WTC11 (cell line): ENCODE data around the gene MEOX2. TPM values are rescaled to one million over a fixed set of nuclear protein-coding genes. Genes with fewer than 3 reads are reported as not detected.

ENCODE experiments used
- ATAC-seq: fragments of 200-7000 bp; cut with Tn5 transposase; 2 replicates; pipeline ENCODE4 v1.10.0; 2021; ENCODE audit warnings: mild to moderate bottlenecking, moderate library complexity
- CTCF ChIA-PET: fragments of 300-600 bp; sonication (Branson Sonifier 250); formaldehyde crosslinking; loops from one replicate; lab custom pipeline; 2021; ENCODE audit warnings: antibody characterized with exemption; lab: Charles Lee
- POLR2A ChIA-PET: fragments of 350-600 bp; sonication (Branson Sonifier 250); formaldehyde crosslinking; loops from one replicate; lab custom pipeline; 2021; ENCODE audit warnings: antibody characterized with exemption; lab: Charles Lee
- DNase-seq: peaks from one replicate; pipeline ENCODE4 v3.0.0; 2021; ENCODE audit warnings: low spot score
- H3K27ac Mint-ChIP-seq: 2 replicates; pipeline ENCODE4 v1.8.0; 2021; ENCODE audit warnings: mixed read lengths
- H3K27me3 Mint-ChIP-seq: 2 replicates; pipeline ENCODE4 v1.8.0; 2021; ENCODE audit warnings: low read depth, mild to moderate bottlenecking, moderate library complexity, mixed read lengths
- H3K36me3 Mint-ChIP-seq: 2 replicates; pipeline ENCODE4 v1.8.0; 2021; ENCODE audit warnings: mixed read lengths
- H3K4me1 Mint-ChIP-seq: 2 replicates; pipeline ENCODE4 v1.8.0; 2022; ENCODE audit warnings: mixed read lengths
- H3K4me3 Mint-ChIP-seq: 2 replicates; pipeline ENCODE4 v1.8.0; 2021; ENCODE audit warnings: mild to moderate bottlenecking, moderate library complexity, mixed read lengths
- H3K9me3 Mint-ChIP-seq: 2 replicates; pipeline ENCODE4 v1.8.0; 2021; ENCODE audit warnings: mixed read lengths
- CBFB ChIP-seq: sonication (generic); formaldehyde crosslinking; IDR thresholded peaks from 2 replicates; pipeline ENCODE4 v1.8.1; 2022; ENCODE audit warnings: mild to moderate bottlenecking, low read depth, missing genetic modification reagents
- CREB1 ChIP-seq: sonication (generic); formaldehyde crosslinking; IDR thresholded peaks from 2 replicates; pipeline ENCODE4 v1.8.0; 2023; ENCODE audit warnings: mild to moderate bottlenecking, missing genetic modification reagents
- ETV6 ChIP-seq: sonication (generic); formaldehyde crosslinking; IDR thresholded peaks from 2 replicates; pipeline ENCODE4 v1.8.1; 2022; ENCODE audit warnings: mild to moderate bottlenecking, missing genetic modification reagents
- FOXJ3 ChIP-seq: sonication (generic); formaldehyde crosslinking; IDR thresholded peaks from 2 replicates; pipeline ENCODE4 v1.9.0; 2021; ENCODE audit warnings: missing genetic modification reagents, mild to moderate bottlenecking, borderline replicate concordance
- IRF2 ChIP-seq: sonication (generic); formaldehyde crosslinking; IDR thresholded peaks from 2 replicates; pipeline ENCODE4 v1.8.0; 2022; ENCODE audit warnings: low read depth, missing genetic modification reagents, borderline replicate concordance
- NR2C2 ChIP-seq: sonication (generic); formaldehyde crosslinking; IDR thresholded peaks from 2 replicates; pipeline ENCODE4 v1.8.0; 2022; ENCODE audit warnings: mild to moderate bottlenecking, missing genetic modification reagents
- TEAD1 ChIP-seq: sonication (generic); formaldehyde crosslinking; IDR thresholded peaks from 2 replicates; pipeline ENCODE4 v1.8.0; 2022; ENCODE audit warnings: mild to moderate bottlenecking, missing genetic modification reagents
- ZNF423 ChIP-seq: fragments of 250-450 bp; sonication (Bioruptor Pico); IDR thresholded peaks from 2 replicates; pipeline ENCODE4 v2.1.2; 2022; ENCODE audit warnings: mild to moderate bottlenecking, moderate library complexity
- ZNF671 ChIP-seq: fragments of 250-450 bp; sonication (Bioruptor Pico); IDR thresholded peaks from 2 replicates; pipeline ENCODE4 v1.8.0; 2021; ENCODE audit warnings: mild to moderate bottlenecking
- total RNA-seq: library from RNA; stranded (reverse); gene quantifications from 3 replicates; pipeline ENCODE4 v1.2.3, GENCODE V29; 2021
- TF ChIP-seq, protein P1 (sequence below): sonication (generic); formaldehyde crosslinking; IDR thresholded peaks from 2 replicates; pipeline ENCODE4 v1.8.0; 2023; ENCODE audit warnings: missing genetic modification reagents
- TF ChIP-seq, protein P2 (sequence below): sonication (generic); formaldehyde crosslinking; IDR thresholded peaks from 2 replicates; pipeline ENCODE4 v1.8.1; 2022; ENCODE audit warnings: mild to moderate bottlenecking, moderate library complexity, missing genetic modification reagents
- TF ChIP-seq, protein P3 (sequence below): sonication (generic); formaldehyde crosslinking; IDR thresholded peaks from 2 replicates; pipeline ENCODE4 v1.8.0; 2023; ENCODE audit warnings: missing genetic modification reagents, mild to moderate bottlenecking, borderline replicate concordance
- TF ChIP-seq, protein P4 (sequence below): fragments of 200-600 bp; IDR thresholded peaks from 2 replicates; pipeline ENCODE4 v1.8.0; 2022; ENCODE audit warnings: antibody characterized with exemption
- TF ChIP-seq, protein P5 (sequence below): fragments of 250-450 bp; sonication (Bioruptor Pico); conservative IDR thresholded peaks from 2 replicates; pipeline ENCODE4 v1.9.0; 2021; ENCODE audit warnings: mild to moderate bottlenecking
- TF ChIP-seq, protein P6 (sequence below): sonication (generic); formaldehyde crosslinking; IDR thresholded peaks from 2 replicates; pipeline ENCODE4 v1.8.1; 2023; ENCODE audit warnings: mild to moderate bottlenecking, moderate library complexity, missing genetic modification reagents

The MEOX2 gene
- total RNA-seq, 1 experiment from 2014 or later, result 0.07 TPM

DNA sequence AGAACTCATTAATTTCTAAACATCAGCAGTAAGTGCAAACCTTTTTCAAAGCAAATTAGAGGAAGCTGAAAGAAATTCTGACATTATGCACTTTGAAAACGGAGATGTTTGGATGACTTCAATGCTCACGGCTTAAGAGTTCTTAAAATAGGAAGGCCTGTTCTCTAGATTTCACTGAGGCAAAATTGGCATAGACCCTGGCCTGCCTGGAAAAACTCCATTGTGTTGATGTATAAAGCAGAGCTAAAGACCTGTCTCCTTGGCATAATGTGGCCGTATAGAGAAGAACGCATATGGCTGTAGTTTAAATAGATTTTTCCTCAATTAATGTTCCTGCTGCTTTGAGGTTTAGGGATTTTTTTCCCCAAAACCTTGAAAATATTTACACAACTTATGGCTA lies 100.2 kb downstream of the MEOX2 start:
- no peak for DNase-seq
- Mint-ChIP-seq H3K27me3 (no peaks in the 10 kb centered on the region; the same call in 1 of the 2 replicates), H3K27ac (no peak overlapping the region)

DNA sequence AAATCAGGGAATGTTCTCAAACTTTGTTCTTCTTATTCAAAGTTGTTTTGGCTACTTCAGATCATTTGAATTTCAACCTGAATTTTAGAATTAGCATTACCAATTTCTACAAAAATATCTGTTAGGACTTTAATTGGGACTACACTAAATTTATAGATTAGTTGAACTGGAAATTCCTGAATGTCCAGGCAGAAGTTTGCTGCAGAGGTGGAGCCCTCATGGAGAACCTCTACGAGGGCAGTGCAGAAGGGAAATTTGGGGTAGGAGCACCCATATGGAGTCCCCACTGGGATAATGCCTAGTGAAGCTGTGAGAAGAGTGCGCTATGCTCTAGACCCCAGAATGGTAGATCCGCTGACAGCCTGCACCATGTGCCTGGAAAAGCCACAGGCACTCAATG lies 101.9 kb downstream of the MEOX2 start:
- Mint-ChIP-seq H3K4me1 (no peaks in the 10 kb centered on the region), H3K36me3 (peaks cover 30% of the 10 kb centered on the region), H3K27ac (no peak overlapping the region), H3K9me3 (peaks cover 40% of the 10 kb centered on the region), H3K27me3 (no peaks in the 10 kb centered on the region; the same call in 1 of the 2 replicates), H3K4me3 (no peak overlapping the region)
- ATAC-seq, result no peak
- POLR2A ChIA-PET, result no interaction called here
- CTCF ChIA-PET, result no interaction called here
- TF ChIP-seq NR2C2 (CRISPR knock-in tag), result no peak
- TF ChIP-seq ZNF671 (CRISPR knock-in tag), result no peak
- no peak for TF ChIP-seq ETV6 (CRISPR knock-in tag)
- no peak for TF ChIP-seq CBFB (CRISPR knock-in tag)
- TF ChIP-seq, protein P1, sequence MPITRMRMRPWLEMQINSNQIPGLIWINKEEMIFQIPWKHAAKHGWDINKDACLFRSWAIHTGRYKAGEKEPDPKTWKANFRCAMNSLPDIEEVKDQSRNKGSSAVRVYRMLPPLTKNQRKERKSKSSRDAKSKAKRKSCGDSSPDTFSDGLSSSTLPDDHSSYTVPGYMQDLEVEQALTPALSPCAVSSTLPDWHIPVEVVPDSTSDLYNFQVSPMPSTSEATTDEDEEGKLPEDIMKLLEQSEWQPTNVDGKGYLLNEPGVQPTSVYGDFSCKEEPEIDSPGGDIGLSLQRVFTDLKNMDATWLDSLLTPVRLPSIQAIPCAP (CRISPR knock-in tag), result no peak
- TF ChIP-seq IRF2 (CRISPR knock-in tag), result no peak
- TF ChIP-seq, protein P2, sequence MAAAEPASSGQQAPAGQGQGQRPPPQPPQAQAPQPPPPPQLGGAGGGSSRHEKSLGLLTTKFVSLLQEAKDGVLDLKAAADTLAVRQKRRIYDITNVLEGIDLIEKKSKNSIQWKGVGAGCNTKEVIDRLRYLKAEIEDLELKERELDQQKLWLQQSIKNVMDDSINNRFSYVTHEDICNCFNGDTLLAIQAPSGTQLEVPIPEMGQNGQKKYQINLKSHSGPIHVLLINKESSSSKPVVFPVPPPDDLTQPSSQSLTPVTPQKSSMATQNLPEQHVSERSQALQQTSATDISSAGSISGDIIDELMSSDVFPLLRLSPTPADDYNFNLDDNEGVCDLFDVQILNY (CRISPR knock-in tag), result no peak
- TF ChIP-seq, protein P3, sequence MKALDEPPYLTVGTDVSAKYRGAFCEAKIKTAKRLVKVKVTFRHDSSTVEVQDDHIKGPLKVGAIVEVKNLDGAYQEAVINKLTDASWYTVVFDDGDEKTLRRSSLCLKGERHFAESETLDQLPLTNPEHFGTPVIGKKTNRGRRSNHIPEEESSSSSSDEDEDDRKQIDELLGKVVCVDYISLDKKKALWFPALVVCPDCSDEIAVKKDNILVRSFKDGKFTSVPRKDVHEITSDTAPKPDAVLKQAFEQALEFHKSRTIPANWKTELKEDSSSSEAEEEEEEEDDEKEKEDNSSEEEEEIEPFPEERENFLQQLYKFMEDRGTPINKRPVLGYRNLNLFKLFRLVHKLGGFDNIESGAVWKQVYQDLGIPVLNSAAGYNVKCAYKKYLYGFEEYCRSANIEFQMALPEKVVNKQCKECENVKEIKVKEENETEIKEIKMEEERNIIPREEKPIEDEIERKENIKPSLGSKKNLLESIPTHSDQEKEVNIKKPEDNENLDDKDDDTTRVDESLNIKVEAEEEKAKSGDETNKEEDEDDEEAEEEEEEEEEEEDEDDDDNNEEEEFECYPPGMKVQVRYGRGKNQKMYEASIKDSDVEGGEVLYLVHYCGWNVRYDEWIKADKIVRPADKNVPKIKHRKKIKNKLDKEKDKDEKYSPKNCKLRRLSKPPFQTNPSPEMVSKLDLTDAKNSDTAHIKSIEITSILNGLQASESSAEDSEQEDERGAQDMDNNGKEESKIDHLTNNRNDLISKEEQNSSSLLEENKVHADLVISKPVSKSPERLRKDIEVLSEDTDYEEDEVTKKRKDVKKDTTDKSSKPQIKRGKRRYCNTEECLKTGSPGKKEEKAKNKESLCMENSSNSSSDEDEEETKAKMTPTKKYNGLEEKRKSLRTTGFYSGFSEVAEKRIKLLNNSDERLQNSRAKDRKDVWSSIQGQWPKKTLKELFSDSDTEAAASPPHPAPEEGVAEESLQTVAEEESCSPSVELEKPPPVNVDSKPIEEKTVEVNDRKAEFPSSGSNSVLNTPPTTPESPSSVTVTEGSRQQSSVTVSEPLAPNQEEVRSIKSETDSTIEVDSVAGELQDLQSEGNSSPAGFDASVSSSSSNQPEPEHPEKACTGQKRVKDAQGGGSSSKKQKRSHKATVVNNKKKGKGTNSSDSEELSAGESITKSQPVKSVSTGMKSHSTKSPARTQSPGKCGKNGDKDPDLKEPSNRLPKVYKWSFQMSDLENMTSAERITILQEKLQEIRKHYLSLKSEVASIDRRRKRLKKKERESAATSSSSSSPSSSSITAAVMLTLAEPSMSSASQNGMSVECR (CRISPR knock-in tag), result no peak
- TF ChIP-seq ZNF423 (CRISPR knock-in tag), result no peak
- DNase-seq, result no peak

More for the DNA sequence above, 100.2 kb downstream of the MEOX2 start:
- peaks cover 30% of the 10 kb centered on the region for H3K36me3 Mint-ChIP-seq
- peaks cover 40% of the 10 kb centered on the region for H3K9me3 Mint-ChIP-seq
- ChIA-PET CTCF (no interaction called here), POLR2A (no interaction called here)
- no peaks in the 10 kb centered on the region for H3K4me1 Mint-ChIP-seq
- ATAC-seq, result no peak
- H3K4me3 Mint-ChIP-seq, result no peak overlapping the region
- no peak for TF ChIP-seq TEAD1
- TF ChIP-seq FOXJ3 (CRISPR knock-in tag), result no peak
- TF ChIP-seq, all 79 proteins: peak for 0

DNA sequence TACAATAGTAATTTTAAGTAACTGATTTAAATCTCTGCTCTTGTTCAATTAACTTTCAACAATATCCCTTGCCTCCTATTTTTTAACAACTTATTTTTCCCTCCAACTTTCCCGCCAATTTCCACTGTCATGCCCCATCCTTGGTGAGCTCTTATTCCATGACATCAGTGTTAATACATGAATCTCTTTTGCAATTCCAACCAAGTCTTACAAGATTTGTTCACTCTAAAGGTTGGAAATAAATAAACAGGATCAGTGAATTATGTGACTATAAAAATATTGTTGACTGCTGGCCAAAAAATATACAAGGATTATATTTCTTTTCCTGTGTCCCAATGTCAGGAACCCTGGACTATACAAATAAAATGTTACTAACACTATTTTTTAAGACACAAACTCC lies 103.7 kb downstream of the MEOX2 start:
- ChIA-PET POLR2A (no interaction called here), CTCF (no interaction called here)
- H3K27ac Mint-ChIP-seq, result no peak overlapping the region
- TF ChIP-seq, protein P4, sequence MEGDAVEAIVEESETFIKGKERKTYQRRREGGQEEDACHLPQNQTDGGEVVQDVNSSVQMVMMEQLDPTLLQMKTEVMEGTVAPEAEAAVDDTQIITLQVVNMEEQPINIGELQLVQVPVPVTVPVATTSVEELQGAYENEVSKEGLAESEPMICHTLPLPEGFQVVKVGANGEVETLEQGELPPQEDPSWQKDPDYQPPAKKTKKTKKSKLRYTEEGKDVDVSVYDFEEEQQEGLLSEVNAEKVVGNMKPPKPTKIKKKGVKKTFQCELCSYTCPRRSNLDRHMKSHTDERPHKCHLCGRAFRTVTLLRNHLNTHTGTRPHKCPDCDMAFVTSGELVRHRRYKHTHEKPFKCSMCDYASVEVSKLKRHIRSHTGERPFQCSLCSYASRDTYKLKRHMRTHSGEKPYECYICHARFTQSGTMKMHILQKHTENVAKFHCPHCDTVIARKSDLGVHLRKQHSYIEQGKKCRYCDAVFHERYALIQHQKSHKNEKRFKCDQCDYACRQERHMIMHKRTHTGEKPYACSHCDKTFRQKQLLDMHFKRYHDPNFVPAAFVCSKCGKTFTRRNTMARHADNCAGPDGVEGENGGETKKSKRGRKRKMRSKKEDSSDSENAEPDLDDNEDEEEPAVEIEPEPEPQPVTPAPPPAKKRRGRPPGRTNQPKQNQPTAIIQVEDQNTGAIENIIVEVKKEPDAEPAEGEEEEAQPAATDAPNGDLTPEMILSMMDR, result no peak
- no peak for TF ChIP-seq CREB1 (CRISPR knock-in tag)
- TF ChIP-seq, protein P5, sequence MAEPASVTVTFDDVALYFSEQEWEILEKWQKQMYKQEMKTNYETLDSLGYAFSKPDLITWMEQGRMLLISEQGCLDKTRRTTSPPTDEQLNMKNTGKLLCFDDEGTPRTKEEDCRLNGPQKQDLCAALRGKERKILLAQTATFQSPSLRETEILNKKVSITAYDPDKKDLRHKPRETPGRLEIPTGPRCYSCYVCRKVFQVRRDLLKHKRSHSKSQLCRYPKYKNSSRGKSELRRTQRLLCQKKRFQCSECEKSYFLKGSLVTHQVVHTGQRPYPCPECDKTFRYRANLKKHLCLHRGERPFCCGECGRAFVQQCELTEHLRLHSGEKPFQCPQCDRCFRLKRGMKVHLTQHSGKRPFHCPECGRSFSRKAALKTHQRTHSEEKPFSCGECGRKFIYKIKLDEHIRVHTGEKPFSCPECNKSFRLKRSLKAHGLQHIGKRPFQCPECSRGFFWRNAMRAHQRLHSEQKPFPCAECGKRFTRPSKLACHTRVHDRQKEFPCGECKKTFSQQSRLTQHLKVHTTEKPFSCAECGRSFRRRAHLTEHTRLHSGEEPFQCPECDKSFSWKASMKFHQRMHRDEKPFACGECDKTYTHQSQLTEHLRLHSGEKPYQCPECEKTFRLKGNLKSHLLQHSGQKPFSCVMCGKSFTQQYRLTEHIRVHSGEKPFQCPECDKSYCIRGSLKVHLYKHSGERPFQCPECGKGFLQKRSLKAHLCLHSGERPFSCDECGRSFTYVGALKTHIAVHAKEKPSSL, result no peak
- TF ChIP-seq, protein P6, sequence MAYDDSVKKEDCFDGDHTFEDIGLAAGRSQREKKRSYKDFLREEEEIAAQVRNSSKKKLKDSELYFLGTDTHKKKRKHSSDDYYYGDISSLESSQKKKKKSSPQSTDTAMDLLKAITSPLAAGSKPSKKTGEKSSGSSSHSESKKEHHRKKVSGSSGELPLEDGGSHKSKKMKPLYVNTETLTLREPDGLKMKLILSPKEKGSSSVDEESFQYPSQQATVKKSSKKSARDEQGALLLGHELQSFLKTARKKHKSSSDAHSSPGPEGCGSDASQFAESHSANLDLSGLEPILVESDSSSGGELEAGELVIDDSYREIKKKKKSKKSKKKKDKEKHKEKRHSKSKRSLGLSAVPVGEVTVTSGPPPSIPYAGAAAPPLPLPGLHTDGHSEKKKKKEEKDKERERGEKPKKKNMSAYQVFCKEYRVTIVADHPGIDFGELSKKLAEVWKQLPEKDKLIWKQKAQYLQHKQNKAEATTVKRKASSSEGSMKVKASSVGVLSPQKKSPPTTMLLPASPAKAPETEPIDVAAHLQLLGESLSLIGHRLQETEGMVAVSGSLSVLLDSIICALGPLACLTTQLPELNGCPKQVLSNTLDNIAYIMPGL, result no peak
- no peaks in the 10 kb centered on the region for H3K4me1 Mint-ChIP-seq
- H3K36me3 Mint-ChIP-seq, result peaks cover 30% of the 10 kb centered on the region
- peaks cover 40% of the 10 kb centered on the region for H3K9me3 Mint-ChIP-seq
- DNase-seq, result no peak
- no peak for ATAC-seq
- no peak overlapping the region for H3K4me3 Mint-ChIP-seq
- H3K27me3 Mint-ChIP-seq, result no peaks in the 10 kb centered on the region; the same call in 1 of the 2 replicates
